GM21423 (cell line): ENCODE measurements around the gene SDHB.
A peak's percentile ranks its signal among the peaks of the same experiment; 100 is the strongest.

Experiments
- ATAC-seq: cut with Tn5 transposase; IDR thresholded peaks from one replicate; pipeline ENCODE4 v1.9.1; 2021; ENCODE audit warnings: mild to moderate bottlenecking, moderate library complexity; ENCODE audit not compliant: unreplicated experiment

SDHB gene

DNA sequence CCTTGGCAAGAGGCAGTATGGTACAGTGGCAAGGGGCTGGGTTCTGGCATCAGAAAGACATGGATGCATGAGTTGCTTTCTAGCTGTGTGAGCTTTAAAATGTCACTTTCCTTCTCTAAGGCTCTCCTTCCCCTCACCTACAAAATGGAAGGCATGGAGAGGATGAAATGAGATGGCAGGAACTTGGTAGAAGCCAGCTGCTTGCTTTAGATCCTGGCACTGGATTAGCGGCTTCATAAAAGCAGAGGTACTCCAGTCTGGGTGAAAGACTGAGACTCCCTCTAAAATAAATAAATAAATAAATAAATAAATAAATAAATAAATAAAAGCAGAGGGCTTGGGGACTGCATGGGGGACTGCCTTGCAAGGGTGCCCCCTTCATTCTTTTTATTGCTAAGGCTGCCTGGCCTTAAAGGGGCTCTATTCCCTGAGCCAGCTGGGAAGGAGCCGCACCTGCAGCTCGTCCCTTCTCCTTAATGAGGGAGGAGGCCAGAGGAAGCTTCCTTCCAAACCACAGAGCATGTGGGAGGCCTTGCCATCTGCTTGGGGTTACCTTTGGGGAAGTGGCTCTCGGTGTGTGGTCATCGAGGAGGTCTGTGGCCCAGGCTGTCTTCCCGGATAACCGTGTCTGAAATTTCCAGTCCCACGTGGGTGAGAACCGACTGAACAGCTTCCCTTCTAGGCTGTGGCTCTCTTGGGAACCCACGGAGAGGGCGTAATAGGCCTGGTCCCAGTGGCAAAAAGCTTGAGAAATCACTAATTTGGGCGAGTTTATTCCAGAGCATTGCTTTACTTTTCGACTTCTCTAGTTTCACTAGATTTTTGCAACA is 40.1 kb downstream of the SDHB start:
- ATAC-seq = no peak

DNA sequence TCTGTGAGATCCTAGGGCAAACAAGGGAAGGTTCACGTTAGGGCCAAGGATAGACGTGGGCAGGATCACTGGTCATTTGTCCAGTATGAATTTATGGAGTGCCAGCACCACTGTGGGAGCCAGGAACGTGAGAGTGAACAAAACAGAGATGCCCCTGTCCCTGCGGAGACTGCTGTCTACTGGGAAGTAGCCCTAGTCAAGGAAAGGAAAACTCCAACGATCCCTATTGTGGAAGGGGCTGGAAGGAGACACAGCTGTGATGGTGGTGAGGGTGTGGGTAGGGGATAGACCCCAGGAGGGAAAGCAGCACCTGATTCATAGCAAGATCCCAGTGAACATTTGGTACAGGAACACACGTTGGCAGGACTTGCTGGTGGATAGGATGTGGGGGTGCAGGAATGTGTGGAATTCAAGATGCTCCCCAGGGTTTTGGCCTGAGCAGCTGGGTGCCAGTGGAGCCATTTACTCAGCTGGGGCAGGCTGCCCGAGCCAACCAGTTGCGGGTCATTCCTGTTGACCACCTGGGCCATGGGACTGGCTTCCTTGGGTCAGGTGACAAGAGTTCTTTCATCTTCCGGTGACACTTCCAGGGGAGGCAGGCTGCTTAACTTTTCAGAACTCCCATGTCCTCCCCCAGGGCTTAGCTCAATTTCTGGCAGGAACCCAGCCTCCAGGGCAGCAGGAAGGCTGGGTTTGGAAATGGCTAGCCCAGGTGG is 40.9 kb downstream of the SDHB start:
- no peak for ATAC-seq

DNA sequence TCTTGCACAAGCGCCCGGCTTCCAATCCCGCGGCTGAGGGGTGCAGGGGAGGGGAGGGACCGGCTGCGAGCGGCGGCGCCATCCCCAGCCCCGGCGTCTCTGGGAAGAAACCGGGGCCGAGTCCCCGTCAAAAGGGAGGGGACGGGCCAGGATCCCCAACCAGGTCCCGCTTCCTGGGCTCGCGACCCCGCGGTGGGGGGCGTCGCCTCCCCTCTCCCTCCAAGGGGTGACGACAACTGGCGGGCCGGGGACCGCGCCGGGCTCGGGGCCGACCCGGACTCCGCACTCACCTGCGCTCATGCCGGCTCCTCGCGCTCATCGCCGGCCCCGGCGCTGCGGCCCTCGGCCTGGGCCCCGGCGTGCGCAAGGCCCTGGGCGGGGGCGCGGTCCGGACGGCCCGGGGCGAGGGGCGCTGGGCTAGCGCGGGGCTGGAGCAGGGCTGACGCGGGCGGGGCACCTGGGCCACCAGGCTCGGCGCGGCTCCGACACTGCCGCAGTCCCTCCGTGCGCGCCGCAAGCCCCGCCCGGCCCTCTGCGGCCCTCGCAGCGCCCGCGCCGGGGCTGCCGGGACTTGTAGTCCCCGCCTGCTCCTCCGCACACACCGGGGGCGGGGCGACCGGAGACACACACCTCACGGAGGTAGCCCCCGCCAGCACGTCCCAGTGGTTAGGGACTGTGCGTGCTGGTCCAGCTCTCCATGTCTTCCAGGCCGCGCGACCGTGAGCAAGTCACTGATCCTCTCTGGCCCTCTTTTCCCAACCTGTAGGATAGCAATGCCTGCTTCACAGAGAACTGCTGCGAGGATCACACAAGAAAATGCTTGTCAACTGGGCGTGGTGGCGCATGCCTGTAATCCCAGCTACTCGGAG is 42.2 kb downstream of the SDHB start, which contains the start of gene ATP13A2:
ATP13A2 (minus strand) TSS at position 490 of the 869 bp plus-strand sequence; CDS start at position 300, 190 bp downstream.
- peak; percentile 91 for ATAC-seq

DNA sequence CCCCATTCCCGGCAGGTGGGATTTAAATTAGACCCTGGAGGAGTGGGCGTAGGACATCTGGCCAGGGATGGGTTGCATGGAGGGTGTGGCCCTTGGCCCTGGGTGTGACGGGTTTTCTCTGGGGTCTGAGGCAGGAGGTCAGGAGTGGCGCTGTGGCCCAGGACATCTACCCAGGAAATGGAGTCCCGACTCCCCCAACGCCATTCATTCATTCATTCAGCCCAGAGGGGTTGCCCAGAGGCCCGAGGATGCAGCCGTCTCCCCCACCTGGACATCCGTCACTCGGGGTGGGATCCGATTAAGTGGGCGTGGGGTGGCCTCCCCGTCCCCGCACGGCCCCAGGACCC is 42.8 kb downstream of the SDHB start:
- ATAC-seq = no peak

DNA sequence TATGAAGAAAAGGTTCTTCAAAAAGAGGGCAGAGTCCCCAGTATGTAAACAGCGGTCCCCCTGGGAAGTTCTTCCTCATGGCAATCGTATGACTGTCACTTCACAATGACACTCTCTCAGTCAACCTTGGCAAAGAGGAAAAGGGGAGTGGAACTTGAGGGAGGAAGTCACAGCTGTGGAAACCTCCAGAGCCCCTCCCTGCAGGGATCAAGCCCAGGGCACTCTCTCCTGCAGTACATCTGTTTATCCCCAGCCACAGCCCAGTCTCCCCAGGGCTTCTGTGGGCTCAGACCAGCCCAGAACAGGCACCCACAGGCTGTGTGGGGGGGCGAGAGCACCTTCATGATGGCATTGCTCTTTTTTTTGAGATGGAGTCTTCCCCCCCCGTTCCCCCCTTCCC is 44.1 kb downstream of the SDHB start:
- no peak for ATAC-seq

DNA sequence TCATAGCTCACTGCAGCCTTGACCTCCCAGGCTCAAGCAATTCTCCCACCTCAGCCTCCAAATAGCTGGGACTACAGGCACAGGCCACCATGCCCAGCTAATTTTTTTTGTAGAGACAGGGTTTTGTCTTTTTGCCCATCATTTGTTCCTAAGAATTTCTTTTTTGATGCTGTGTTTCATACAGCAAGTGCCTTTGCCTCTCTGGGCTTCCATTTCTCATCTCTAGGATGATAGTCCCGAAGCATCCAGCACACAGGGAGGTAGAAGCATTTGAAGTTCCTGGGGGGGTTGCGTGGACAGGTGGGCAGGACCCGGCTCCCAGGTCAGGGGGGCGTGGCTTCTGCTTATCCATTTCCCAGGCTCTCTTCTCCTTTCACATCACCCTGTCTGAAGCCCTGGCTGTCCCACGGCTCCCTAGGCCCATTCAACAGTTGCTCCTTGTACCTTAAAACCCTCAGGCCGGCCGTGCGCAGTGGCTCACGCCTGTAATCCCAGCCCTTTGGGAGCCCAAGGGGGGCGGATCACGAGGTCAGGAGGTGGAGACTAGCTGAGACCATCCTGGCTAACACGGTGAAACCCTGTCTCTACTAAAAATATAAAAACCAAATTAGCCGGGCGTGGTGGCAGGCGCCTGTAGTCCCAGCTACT is 45.5 kb downstream of the SDHB start:
- no peak for ATAC-seq

DNA sequence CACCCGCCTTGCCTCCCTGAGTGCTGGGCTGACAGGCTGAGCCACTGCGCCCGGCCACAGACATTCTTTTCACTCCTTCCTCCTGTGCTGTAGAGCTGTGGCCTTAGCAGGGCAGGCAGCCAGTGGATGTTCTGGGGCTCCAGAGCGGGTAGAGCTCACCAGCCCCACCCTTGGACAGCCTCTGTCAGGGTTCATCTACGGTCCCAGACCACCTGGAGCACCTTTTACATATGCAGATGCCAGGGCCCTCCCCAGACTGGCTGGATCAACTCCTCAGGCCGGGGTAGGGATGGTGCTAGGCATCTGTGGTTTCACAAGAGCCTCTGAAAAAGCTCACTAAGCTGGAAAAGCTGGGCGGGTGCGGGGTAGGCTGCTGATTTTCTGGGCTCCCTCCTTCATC is 46.7 kb downstream of the SDHB start:
- ATAC-seq = no peak

DNA sequence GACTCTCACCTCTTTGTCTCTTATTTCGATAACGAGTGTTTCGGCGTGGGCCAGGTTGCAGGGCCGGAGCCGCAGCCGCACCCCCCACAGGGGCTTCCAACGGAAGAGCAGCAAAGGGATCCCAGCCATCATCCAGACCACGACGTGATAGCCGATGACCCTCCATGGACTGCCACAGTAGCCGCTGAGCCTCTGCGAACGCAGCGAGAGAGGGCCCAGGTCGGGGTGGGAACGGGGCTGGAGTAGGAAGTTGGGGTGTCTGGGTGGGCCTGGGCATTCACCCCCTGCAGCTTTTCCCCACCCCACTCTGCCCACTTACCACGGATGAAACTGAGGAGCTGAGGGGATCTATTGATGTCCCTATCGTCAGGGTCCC is 48.5 kb downstream of the SDHB start:
- no peak for ATAC-seq

DNA sequence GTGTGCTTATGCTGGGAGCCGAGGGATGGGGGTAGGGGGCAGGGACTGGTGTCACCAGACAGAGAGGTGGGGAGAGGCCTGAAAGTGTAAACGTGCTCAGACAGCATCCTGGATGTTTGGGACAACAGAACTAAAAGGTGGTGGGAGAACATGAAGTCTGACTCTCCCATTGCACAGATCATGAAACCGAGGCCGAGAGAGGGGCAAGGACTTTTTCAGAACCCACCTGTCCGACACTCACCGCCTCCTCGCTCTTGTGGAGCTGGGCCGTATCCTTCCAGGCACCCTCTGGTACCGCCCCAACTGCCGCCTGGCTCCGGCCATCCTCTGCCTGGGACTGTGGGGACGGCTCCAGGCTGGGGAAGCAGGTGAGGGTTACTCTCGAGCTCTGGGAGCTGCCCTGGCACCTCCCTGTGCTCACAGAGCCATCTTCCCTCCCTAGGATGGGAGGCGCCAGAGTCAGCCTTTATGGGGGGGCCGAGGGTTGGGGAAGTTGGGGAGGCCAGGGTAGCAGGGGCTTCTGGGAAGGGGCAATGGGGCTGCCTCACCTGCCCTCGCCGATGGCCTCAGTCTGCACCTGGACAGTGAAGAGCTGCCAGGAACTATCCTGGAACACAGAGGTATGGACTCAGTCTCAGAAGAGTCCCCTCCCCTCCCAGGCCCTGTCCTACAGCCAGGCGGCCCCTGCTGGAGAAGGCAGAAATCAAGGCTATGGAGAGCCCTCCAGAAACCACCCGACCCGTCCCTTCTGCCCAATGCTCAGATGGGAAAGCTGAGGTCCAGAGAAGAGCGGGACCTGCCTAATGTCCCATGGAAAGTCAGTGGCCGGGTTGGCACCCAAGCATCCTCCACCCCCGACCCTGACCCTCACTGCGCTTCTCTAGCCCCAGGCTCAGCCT is 49.1 kb downstream of the SDHB start:
- ATAC-seq = no peak

DNA sequence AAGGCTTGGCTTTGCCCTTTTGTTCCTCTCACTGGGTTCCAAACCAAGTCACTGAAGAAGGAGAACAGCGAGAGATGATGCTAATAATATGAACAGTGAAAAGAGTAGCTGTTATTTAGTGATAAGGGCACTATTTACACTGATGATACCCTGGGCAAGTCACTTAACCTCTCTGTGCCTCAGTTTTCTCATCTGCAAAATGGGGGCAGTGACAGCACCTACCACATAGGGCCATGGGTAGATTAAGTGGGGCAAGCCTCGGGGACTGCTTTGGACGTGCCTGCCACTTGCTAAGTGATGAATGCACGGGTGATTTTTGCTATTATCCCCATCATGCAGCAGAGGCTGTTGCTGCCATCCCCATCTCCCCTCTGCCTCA is 51.3 kb downstream of the SDHB start:
- ATAC-seq = no peak

DNA sequence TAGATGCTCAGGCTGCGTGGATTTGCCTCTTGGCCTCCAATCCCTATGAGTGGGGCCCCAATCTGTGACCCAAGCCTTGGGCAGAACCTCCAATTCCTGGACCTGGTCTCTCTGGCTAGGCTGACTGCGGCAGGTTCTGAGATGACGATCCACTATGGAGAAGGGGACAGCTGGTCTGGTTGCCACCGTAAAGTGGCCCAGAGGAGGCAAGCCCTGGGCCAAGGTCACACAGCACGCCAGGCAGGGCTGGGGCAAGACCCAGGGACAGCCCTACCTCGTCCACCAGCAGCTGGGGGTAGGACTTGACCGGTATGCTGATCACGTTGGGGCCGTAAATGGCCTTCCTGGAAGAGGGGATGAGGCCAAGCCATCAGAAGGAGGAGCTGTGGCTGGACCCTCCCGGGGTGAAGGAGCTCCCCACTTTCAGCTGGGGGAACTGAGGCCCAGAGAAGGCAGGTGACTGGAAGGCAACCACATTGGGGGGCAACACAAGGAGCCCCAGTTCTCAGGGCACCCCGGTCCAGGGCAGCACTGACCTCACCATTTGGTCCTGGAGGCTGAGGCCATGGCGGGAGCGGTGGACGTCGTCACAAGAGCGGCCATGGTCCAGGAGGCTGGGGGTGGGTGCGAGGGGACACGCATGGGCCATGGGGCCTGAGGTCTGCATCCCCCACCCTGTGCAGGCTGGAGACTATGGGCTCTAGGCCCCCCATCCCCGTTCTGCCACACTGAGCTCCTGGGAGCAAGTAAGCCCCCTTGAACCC is 51.9 kb downstream of the SDHB start:
- no peak for ATAC-seq

DNA sequence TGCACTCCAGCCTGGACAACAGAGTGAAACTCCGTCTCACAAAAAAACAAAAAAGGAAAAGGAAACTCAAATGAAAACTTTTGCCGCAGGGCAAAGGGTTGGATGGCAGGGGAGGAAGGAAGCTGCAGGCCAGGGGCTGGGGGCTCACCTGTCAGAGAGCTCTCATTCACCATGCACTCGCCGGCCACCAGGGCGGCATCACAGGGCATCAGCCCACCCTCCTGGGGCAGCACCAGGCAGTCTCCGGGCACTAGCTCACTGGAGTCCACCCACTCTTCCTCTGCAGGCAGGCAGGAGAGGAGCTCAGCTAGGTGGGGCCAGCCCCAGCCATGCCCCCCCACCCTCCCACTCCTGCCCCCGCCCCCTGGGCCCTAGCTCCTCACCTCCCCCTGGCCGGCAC is 54.0 kb downstream of the SDHB start:
- no peak for ATAC-seq

DNA sequence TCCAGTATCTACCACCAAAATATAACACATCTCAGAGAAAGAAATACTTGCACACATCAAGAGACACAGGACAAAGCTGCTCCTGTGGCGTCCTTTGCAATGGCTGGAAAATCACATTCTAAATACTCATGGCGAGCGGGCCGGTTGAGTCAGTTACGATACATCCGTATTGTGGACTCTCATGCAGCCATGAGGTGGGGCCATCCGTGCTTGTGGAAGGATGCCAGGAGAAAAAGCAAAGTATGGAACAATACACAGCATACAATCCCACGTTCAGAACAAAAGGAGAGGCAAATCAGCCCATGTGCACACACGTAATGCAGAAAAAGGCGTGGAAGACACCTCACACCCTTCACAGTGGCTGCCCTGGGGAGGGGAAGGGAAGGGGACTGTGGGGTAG is 55.2 kb downstream of the SDHB start:
- ATAC-seq = no peak

DNA sequence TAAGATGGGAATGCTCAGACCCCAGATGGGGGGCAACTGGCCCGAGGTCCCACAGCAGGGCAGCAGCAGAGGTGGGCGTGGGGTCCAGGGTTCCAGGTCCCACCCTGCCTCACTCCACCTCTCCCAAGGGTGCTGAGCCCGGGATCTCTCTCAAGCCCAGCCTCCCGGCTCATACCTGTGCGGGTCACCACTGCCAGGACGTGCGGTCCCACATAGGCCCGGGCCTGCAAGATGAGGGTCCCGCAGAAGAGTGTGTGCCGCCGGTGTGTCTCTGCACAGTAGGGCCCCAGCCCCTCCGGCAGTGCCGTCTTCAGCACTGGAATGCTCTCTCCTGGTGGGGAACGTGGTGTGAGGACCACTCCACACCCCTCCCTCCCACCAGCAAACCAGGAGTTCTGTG is 57.0 kb downstream of the SDHB start:
- no peak for ATAC-seq

DNA sequence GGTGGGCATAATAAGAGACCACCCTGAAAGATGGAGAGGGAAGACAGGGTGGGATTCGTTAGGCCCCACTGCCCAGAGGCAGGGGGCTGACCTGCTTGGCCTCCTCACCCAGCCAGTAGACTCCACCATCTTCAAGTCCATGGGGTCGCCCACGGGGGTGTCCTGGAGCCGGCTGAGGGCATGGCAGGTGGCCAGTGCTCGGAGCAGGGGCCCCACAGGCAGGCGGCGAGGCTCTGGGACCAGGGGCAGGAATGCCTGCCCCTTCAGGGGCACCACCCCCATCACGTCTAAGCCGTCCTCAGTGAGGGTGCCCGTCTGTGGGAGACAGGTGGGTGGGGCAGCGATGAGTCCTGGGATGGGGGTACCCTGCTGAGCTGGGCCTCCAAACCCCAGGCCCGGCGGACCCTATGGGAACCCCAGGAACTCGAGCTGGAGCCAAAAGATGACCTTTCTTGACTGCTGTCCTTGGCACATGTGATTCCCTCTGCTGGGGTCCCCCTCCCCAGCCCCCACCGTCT is 60.3 kb downstream of the SDHB start:
- ATAC-seq = no peak

DNA sequence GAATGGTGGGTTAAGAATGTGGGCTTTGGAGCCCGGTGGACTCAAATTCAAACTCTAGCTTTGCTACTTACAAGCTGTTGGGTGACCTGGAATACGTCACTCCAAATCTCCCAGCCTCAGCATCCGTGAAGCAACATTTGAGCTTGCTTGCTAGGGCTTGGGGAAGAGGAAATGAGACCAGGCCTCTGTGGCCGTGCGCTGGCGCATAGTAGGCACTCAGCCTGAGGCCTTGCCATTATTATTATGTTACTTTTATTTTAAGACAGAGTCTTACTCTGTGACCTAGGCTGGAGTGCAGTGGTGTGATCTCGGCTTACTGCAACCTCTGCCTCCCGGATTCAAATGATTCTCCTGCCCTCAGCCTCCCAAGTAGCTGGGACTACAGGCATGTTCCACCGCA is 61.2 kb downstream of the SDHB start:
- no peak for ATAC-seq

DNA sequence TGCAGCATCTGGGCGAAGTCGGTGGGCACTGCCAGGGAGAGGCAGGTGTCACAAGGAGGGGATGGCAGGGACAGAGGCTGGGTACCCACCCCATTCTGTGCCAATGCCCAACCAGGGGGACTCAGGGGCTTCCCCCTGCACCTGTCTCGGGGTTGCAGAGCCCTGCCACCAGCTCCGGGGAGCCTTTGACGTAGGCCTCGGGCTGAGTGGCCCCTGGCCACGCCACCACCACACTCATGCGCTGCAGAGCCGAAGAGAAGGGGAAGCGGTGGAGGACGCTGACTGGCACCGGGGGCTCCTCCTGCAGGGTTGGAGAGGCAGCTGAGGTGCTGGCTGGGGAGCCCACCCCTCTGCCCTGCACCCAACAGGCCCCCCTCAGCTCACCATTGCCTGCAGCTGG is 61.7 kb downstream of the SDHB start:
- ATAC-seq = no peak

DNA sequence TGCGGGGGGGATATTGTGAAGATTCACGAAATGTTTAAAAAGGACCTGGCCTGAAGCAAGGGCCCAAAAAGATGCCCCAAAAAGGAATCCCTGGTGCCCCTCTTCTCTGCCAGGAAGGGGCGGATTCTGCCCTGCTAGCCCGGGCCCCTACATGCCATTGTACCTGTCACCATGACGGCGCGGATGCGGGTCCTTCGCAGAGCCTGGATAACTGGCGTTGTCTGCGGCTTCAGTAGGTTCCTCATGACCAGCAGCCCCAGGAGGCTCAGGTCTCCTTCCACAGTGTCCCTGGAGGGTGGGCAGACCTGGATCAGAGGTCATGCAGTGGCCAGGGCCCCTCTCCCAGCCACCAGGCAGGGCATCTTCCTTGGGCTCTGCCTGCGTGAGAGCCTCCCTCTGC is 62.3 kb downstream of the SDHB start:
- ATAC-seq = no peak
